Inflammatory macrophage treated with lipopolysaccharide for 1 hour (primary cell): Measurements from ENCODE around the gene JPH4.

Source experiments
- DNase-seq, 2 donors: peaks; one replicate each; pipeline ENCODE4 v3.0.0-alpha.2; 2020 to 2022

JPH4 gene

DNA sequence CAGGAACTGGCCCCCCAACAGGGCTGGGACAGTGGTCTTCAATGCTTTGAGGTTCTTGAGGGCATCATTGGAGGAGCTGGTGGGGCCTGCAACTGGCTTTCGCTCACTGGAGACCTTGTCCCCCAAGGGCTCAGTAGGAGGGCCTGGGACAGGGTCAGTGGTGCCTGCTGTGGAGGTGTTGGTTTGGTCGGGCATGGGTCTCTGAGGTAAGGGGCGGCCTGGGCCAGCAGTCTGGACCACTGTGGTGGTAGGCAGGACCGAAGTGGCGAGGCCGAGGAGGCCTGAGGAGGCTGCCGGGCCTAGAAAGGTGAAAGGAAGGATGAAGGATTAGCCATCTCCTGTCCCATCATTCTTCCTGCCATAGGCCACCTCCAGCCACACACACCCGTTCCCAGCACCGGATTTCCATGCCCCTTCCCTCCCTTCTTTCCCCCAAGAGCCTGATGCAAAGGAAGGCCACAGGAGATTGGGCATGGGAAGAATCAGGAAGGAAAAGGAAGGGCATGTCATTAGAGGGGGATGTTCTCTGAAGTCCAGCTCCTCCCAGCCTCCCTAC is 55.9 kb downstream of the JPH4 start:
- no peak for DNase-seq

DNA sequence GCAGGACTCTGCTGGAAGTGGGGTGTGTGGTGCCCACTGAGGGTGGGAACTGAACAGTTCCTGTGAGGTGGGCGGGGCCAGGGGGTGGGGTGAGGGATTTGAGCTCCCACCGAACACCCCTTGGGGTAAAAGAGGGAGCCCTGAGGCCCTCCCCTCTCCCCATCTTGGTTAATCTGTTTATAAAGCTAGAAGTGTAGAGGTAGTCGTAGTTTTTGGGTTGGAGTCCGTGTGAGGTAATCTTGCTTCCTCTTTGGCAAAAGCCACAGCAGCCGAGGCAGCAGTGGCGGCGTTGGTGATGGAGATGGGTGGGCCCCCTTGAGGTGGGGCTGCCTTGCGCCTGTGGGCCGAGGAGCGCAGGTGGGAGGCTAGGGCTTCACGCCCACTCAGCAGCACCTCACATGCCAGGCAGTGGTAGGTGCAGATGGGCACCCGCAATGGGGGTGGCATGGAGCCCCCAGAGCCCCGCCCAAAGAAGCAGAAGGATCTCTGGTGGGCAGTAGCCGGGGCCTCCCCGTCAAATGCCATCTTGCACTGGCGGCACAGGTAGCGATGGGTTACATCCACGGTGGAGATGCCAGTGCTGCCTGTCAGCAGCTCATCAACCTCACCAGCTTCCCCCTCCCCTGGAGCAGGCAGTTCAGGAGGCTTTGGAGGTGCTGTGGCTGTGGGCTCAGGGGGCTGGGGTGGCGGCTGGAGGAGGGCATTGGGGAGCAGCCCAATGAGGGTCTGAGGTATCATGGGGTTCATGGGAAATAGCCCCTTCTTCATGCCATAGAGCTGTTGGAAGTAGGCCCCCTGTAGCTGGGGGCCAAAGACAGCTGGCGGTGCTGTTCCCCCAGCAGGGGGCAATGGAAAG is 56.6 kb downstream of the JPH4 start:
- no peak for DNase-seq

DNA sequence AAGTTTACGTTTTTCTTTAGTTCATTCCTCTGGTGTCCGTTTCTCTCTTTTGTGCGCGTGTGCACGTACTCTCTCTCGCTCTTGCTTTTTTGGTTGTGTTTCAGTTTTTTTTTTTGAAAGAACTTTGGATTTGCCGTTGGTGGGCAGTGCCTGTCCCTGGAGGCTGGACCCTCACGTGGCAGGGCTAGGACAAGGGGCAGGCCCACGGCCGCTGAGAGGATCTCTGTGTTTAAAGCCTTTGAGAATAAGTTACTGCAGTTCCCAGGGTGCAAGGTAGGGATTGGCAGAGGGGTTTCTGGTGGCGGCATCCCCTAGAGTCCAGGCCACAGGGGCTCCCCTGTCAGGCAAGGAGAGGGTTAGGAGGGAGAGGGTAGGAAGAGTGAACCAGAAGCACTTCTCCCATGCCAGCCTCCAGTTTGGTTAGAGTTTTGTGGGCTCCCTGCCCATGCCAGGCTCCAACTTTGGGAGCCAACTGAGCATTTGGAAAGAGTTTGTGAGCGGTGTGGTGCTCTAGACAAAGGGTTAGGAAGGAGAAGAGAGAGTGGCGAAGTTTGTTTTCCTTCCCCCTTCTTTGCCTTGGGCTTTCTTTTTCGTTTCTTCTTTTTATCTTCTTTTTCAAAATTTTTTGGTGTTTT is 57.6 kb downstream of the JPH4 start:
- no peak for DNase-seq

DNA sequence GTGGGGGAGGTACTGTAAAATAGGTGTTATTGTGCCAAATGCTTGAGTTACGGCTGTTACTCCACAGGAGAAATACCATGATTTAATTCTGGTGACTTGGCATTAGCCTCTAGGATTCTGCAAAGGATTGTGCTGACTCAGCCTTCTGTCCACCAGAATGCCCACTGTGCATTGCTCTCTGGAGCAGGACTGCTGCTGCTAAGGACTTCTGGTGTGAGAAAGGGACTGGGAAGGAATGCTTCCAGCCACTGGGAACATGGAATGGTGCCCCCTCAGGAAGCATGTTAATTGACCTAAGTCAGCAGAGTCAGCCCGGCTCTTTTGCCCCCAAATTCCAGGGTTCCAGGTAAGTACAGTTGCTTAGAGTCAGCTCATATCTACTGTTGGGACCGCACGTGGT is 59.9 kb downstream of the JPH4 start:
- no peak for DNase-seq
